Heart left ventricle (tissue), 16 donors: ENCODE results near the gene LAMA1. TPM values are rescaled to one million over a fixed set of nuclear protein-coding genes. Genes with fewer than 3 reads are reported as not detected.
"Not testable (repeated sequence)": the region's sequence is repeated elsewhere in the genome, so short reads cannot be mapped to it uniquely, and the experiment has no call there.

Experiments used
- ATAC-seq, 4 donors: fragments of 200-7000 bp; cut with Tn5 transposase; one replicate each; pipeline ENCODE4 v1.9.1; 2020 to 2022; ENCODE audit warnings: moderate library complexity in 4 of 4, mild to moderate bottlenecking in 3 of 4, moderate number of reproducible peaks in 1 of 4
- DNase-seq, 5 donors: peaks; one replicate each; pipeline ENCODE4 v3.0.0-alpha.2; 2020
- H3K27ac ChIP-seq, 12 donors: fragments of 200-600 bp; sonication (generic) in 4 of 12; one replicate each; pipeline versions ENCODE4 v1.5.0 to v1.8.0; 2016 to 2022; ENCODE audit warnings: mild to moderate bottlenecking in 2 of 12
- H3K27me3 ChIP-seq, 9 donors: fragments of 200-600 bp; sonication (generic) in 2 of 9; one replicate each; pipeline versions ENCODE4 v1.5.1 to v1.8.0; 2016 to 2022; ENCODE audit warnings: mild to moderate bottlenecking in 3 of 9
- H3K36me3 ChIP-seq, 9 donors: fragments of 200-600 bp; sonication (generic) in 2 of 9; one replicate each; pipeline versions ENCODE4 v1.5.0 to v1.8.0; 2018 to 2022; ENCODE audit warnings: mild to moderate bottlenecking in 2 of 9
- H3K4me1 ChIP-seq, 12 donors: fragments of 200-600 bp; sonication (generic) in 4 of 12; one replicate each; pipeline versions ENCODE4 v1.5.0 to v1.8.0; 2016 to 2022; ENCODE audit warnings: mild to moderate bottlenecking in 3 of 12
- H3K4me3 ChIP-seq, 12 donors: fragments of 200-600 bp; sonication (generic) in 4 of 12; one replicate each; pipeline versions ENCODE4 v1.5.0 to v1.8.0; 2017 to 2022; ENCODE audit warnings: mild to moderate bottlenecking in 9 of 12, moderate library complexity in 4 of 12
- H3K9me3 ChIP-seq, 12 donors: fragments of 200-600 bp; sonication (generic) in 4 of 12; one replicate each; pipeline versions ENCODE4 v1.5.0 to v1.8.0; 2016 to 2022; ENCODE audit warnings: mild to moderate bottlenecking in 1 of 12
- POLR2A ChIP-seq, 2 donors: fragments of 450-650 bp; IDR thresholded peaks; one replicate each; pipeline ENCODE4 v1.6.1; 2017; ENCODE audit warnings: antibody characterized with exemption in 2 of 2, mild to moderate bottlenecking in 2 of 2, moderate library complexity in 2 of 2
- WGBS, 4 donors: extraction: QIAGEN DNeasy Blood & Tissue Kit in 2 of 4; methylation state at CpG; one replicate each; pipeline versions ENCODE4 v1.1.5 to v1.1.7; 2013 to 2018; 5-methylcytosine and 5-hydroxymethylcytosine counted together
- intact Hi-C, 10 donors: fragments of 100-400 bp; cut with DNase I; formaldehyde crosslinking; loops; one replicate each; pipeline versions ENCODE4 v1.11.1 to v1.14.2; 2022
- polyA plus RNA-seq, 2 donors: library from polyadenylated mRNA; stranded (reverse); fragments of 200-250 nt; gene quantifications; one replicate each; pipeline ENCODE4 v1.2.3, GENCODE V29; 2013
- total RNA-seq, 9 donors: library from RNA; depleted of rRNA in 2 of 9; stranded (reverse); fragments of >200 nt in 2 of 9; fragmentation: NEBNext Ultra II Directional in 3 of 9; extraction: Animal tissue kit (Norgen Biotek cat#: 25700) in 3 of 9; gene quantifications; one replicate each; pipeline versions ENCODE4 v1.1.0 to v1.2.4, GENCODE V29; 2016 to 2023
- TF ChIP-seq, protein P1 (sequence below), 12 donors: fragments of 200-600 bp; sonication (generic) in 4 of 12; IDR thresholded peaks; one replicate each; pipeline versions ENCODE4 v1.5.0 to v1.8.0; 2018 to 2022; ENCODE audit warnings: antibody characterized with exemption in 12 of 12, mild to moderate bottlenecking in 5 of 12
- donor health status: ischemic (EF 13 %, LVEDD 7.1; RV severe dilation, severe dysfunction).
- donor health status: healthy with polysubstance abuse.
- donor health status: DM: no; HTN: yes; CAD: no.
- donor health status: DM: no; HTN: no; CAD: no.
- donor health status: ischemic (EF 25% LVEDD 6.9; RV normal size, moderate dysfunction).
- donor health status: ischemic (EF 25% LVEDD 5.7; RV mildly dilated, moderate dysfunction).
- donor health status: healthy.
- donor health status: DM: yes; HTN: yes; CAD: no.
- donor health status: ischemic (EF 35%, LVEDD 5.7; RV mildly dilated, moderate dysfunction).
- donor health status: nonischemic (EF 11% LVEDD 7.7; RV severe dilation, severe dysfunction).
- donor health status: DM: yes; HTN: yes; CAD: no.
- donor health status: PGD.
- donor health status: ischemic (EF 29% LVEDD 5.4; RV normal size, mild dysfunction).
- donor health status: nonischemic (EF 23%, LVEDD 6.1; RV moderate dilation, normal function).

Gene LAMA1
- total and polyA plus RNA-seq, 11 donors: 0.04 to 1.7 (median 0.28) TPM

DNA sequence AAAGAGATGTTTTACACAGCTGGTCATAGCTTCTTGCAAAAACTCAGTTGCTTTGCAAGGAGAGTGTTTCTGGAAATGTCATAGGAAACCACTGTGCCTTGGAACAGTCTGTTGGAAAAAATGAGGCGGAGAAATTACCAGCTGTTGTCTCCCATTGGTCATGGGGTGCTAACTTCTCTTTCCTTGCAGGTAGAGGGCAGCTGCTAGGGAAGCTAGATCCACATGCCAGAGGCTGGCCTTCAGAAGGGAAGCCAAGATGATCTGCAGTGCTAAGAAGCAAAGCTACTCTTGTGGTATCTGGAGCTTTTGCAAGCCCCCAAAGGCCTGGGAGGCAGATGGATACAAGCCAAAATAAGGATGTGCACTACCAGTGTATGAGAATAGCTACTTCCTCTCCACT is 34.8 kb upstream of the LAMA1 start:
- intact Hi-C loops: no loop called here
- Histone ChIP-seq H3K27me3 (no peaks in the 10 kb centered on the region), H3K4me3 (no peak overlapping the region), H3K9me3 (no peaks in the 10 kb centered on the region), H3K27ac (no peak overlapping the region), H3K4me1 (no peaks in the 10 kb centered on the region), H3K36me3 (no peaks in the 10 kb centered on the region)
- ATAC-seq (no peak), DNase-seq (no peak)
- 65 to 92% (median 87%) methylated on average over 1 of the region's 1 CpG for WGBS, 4 donors
- TF ChIP-seq, protein P1, sequence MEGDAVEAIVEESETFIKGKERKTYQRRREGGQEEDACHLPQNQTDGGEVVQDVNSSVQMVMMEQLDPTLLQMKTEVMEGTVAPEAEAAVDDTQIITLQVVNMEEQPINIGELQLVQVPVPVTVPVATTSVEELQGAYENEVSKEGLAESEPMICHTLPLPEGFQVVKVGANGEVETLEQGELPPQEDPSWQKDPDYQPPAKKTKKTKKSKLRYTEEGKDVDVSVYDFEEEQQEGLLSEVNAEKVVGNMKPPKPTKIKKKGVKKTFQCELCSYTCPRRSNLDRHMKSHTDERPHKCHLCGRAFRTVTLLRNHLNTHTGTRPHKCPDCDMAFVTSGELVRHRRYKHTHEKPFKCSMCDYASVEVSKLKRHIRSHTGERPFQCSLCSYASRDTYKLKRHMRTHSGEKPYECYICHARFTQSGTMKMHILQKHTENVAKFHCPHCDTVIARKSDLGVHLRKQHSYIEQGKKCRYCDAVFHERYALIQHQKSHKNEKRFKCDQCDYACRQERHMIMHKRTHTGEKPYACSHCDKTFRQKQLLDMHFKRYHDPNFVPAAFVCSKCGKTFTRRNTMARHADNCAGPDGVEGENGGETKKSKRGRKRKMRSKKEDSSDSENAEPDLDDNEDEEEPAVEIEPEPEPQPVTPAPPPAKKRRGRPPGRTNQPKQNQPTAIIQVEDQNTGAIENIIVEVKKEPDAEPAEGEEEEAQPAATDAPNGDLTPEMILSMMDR (IDR thresholded peaks at IDR 0.05): no peak
- no peak for TF ChIP-seq POLR2A (IDR thresholded peaks at IDR 0.05)

DNA sequence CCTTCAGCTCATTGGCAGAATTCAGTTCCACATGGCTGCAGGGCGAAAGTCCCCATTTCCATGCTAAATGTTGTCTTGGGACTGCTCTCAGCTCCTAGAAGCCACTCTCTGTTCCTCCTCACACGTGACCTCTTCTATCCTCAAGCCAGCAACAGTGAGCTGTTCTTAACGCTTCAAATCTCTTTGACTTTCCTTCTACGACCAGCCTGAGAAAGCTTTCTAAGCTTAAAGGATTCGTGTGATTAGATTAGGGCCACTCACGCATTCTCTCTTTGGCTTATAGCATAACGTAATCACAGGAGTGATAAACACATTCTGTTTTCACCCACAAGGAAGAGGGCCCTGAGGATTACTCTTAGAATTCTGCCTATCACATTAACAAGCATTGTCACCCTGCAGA is 29.8 kb upstream of the LAMA1 start:
- intact Hi-C loops: no loop called here

DNA sequence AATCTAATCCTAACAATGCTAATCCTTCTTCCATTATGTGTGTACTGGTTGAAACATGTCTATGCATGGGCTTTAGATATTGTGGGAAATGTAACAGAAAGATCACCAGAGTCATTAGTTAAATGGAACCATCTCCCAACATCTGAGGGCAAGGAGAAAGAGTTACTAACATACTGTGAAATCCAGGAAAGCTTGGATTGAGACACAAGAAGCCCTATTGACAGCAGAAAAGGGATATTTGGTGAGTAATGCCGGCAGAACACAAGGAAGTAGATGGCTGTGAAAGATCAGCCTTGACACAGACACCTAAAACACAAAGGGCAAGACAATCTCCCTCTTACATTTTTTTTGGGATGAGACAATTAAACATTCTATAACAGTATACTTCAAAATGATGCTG is 28.5 kb upstream of the LAMA1 start:
- H3K4me3 ChIP-seq: no peak overlapping the region
- H3K36me3 ChIP-seq: no peaks in the 10 kb centered on the region
- no peaks in the 10 kb centered on the region for H3K9me3 ChIP-seq
- DNase-seq (no peak), ATAC-seq (no peak)
- peaks cover 0 to 8% (median 0%) of the 10 kb centered on the region in 9 donors for H3K27me3 ChIP-seq
- H3K27ac ChIP-seq: no peak overlapping the region
- no peaks in the 10 kb centered on the region for H3K4me1 ChIP-seq
- intact Hi-C loops: no loop called here
- WGBS, 4 donors: 75 to 93% (median 83%) methylated on average over 1 of the region's 1 CpG
- TF ChIP-seq POLR2A (IDR thresholded peaks at IDR 0.05): no peak
- TF ChIP-seq, protein P1 (IDR thresholded peaks at IDR 0.05): no peak

More for the DNA sequence above, 29.8 kb upstream of the LAMA1 start:
- Histone ChIP-seq H3K9me3 (no peaks in the 10 kb centered on the region), H3K27ac (no peak overlapping the region), H3K4me1 (no peaks in the 10 kb centered on the region), H3K4me3 (no peak overlapping the region), H3K27me3 (peaks cover 0 to 6% (median 0%) of the 10 kb centered on the region in 9 donors), H3K36me3 (no peaks in the 10 kb centered on the region)
- DNase-seq (no peak), ATAC-seq (no peak)
- TF ChIP-seq, protein P1 (IDR thresholded peaks at IDR 0.05): no peak
- no peak for TF ChIP-seq POLR2A (IDR thresholded peaks at IDR 0.05)
- 48 to 58% (median 57%) methylated on average over 7 of the region's 7 CpGs for WGBS, 4 donors

DNA sequence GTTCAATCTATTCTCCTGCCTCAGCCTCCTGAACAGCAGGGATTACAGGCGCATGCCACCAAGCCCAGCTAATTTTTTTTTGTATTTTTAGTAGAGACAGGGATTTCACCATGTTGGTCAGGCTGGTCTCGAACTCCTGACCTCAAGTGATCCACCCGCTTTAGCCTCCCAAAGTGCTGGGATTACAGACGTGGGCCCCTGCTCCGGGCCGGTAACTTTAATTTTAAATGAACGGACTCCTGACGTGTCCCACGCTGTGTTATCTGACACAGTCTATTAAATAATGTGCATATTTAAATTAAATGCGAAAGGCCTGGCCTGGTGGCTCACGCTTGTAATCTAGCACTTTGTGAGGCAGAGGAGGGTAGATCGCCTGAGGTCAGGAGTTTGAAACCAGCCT is 27.3 kb upstream of the LAMA1 start:
- intact Hi-C loops, H3K27me3 ChIP-seq: not testable (repeated sequence)
- WGBS, 4 donors: 91 to 96% (median 94%) methylated on average over 12 of the region's 12 CpGs

DNA sequence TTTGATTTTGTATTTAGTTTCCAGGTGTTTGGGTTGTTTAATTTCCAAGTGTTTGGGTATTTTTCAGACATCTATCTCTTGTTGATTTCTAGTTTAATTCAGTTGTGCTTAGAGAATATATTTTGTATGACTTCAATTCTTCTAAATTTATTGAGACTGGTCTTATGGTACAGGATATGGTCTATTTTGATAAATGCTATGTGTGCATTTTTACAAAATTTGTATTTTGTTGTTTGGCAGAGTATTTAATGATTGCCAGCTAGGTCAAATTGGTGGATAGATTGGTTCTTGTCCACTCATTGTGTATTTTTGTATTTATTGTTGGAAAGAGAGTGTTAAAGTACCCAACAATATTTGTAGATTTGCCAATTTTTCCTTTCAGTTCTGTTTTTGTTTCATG is 23.7 kb upstream of the LAMA1 start:
- Histone ChIP-seq H3K27ac (no peak overlapping the region), H3K4me1 (no peaks in the 10 kb centered on the region), H3K36me3 (no peaks in the 10 kb centered on the region), H3K27me3 (peaks cover 0 to 8% (median 0%) of the 10 kb centered on the region in 9 donors), H3K9me3 (no peaks in the 10 kb centered on the region), H3K4me3 (no peak overlapping the region)
- intact Hi-C loops: no loop called here
- ATAC-seq (no peak), DNase-seq (no peak)
- TF ChIP-seq, protein P1 (IDR thresholded peaks at IDR 0.05): no peak
- TF ChIP-seq POLR2A (IDR thresholded peaks at IDR 0.05): no peak

More for the DNA sequence above, 27.3 kb upstream of the LAMA1 start:
- not testable (repeated sequence) for H3K36me3 ChIP-seq, DNase-seq, H3K4me3 ChIP-seq, H3K9me3 ChIP-seq, H3K27ac ChIP-seq, H3K4me1 ChIP-seq, ATAC-seq
